ENCODE data around the gene ANKS1A.

Gene ANKS1A

DNA sequence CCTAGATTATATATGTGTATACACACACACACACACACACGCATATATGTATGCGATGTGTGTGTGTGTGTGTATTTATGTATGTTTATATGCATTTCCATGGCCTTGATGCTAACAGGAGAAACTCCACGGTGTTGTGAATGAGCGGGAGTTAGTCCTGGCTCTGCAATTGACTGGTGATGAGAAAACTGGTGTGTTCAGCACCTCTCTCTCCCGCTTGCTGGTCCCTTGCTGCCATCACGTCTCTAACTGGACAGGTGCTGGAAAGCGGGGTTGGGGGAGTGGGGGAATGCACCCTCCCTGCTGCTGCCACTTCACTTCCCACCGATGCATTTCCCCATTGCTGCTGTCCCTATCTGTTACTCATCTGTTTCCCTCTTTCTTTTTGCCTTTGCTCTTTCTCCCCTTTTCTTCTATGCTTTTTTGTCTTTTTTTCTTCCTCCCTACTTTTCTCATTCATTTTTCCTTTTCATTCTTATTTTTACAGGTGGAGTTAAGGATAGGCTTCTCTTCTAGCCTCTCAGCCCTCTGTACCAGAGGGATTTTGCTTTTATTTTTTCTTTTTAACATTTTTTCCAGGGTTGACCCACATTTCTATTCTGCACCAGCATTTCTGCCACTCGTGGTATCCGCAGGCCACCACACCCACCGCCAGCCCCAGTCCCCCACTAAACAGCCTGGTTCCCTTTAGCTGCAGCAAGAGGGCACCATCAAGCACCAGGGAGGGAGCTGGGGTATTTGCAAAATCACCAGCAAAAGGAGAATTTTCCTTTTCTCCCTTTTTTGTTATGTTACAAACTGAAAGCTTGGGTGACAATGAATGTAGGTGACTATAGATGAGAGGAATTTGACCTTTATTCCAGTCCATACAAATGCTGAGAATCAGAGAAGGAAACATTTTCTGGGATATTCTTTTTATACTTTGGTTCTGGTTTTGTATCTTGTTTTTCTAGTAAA lies 136.5 kb downstream of the ANKS1A start:
- no peak for DNase-seq (ENCODE audit: low spot score)

DNA sequence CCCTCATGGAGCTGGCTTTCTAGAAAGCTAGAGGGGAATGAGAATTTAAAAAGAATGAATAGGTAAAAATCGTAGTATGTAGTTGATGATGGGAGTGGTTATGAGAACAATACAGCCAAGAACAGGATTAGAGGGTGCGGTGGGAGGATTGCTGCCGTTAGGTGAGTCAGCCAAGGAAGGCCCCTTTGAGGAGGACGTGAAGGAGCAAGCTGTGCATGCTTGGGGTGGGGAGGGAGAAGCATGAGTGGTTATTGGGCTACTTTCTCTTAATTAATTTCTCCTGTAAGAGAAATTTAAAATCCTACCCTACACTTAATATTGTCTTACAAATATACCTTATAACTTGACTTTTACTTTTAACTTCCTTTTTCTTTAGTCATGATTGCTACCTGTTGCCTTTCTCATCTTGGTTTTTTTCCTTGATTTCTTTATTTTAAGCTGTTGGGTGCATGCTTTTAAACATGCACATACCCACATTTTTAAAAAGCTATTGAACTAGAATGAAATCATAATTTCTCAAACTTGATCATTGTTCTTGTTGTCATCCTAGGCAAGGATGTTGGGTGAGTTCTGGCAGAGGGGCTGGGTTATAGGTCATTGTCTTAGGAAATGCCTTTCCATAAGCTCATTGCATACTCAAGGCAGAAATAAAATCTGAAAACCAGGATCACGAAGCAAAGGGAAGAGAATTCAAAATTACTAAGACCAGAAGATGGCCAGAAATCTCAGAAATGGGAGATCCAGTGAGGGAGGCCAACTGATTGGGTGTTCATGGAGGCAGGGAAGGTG lies 137.6 kb downstream of the ANKS1A start:
- peak; percentile 41 for DNase-seq (ENCODE audit: low spot score)

DNA sequence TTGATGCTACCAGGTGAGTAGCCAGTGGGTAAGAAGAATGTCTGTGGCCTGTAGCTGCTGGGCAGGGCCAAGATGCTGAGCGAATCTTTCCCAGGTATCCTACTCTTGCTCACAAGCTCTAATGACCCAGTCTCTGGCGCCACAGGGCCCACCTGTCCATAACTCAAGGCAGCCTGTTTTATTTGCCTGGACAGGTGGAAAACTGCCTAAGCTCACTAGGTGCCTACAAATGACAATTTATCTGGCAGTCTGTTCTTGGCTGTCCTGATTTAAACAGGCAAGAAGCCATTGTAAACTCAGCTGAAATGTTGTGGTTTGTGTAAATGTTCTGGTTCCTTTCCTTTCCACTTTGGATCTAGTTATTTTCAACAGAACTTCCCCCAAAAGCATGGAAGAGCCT lies 138.8 kb downstream of the ANKS1A start:
- DNase-seq (ENCODE audit: low spot score): no peak

DNA sequence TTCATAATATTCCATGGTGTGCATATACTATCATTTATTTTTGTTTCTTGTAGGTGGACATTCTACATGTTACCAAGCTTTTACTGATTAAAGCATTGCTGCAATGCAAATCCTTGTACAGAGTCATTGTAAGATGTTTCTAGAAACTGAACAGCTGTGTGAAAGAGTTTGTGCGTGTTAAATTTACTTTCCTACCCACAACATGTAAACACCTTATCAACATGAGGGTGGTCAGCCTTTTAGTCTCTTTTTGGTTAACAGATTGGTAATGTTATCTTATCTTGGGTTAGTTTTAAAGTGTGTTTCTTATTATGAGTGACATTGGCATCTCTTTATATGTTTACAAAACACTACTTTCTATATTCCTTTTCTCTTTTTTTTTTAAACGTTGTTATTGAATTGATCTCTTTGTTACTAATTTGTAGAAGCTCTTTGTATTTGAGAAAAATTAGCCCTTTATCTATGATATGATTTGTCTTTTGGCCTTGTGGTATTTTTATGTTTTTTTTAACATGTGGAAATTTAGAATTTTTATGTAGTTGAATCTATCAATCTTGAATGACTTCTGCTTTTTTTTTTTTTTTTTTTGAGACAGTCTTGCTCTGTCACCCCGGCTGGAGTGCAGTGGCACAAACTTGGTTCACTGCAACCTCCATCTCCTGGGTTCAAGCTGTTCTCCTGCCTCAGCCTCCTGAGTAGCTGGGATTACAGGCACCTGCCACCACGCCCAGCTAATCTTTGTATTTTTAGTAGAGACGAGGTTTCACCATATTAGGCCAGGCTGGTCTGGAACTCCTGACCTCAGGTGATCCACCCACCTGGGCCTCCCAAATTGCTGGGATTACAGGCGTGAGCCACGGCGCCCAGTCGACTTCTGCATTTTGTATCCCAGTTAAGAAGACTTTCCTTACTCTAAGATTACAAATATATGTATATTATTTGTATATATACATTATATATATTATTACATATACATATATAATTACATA lies 140.0 kb downstream of the ANKS1A start:
- DNase-seq (ENCODE audit: low spot score): no peak

DNA sequence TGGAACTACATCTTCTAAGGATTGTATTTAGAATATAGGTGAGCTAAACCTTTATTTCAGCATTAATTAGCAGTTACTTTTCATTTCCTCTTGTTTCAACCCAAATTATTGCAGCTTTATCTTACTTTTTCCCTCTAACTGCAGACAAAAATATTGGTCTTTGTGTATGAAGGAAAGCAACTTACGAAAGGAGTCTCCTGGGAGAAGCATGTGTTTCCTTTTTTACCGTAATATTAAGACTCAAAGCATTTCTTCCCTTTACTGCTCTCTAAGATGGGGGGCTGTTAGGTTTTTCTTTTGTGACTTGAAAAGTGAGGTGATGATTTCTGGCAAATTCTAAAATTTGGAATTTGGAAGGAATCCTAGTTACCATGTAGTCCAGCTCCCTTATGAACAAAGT lies 141.0 kb downstream of the ANKS1A start:
- DNase-seq (ENCODE audit: low spot score): no peak

DNA sequence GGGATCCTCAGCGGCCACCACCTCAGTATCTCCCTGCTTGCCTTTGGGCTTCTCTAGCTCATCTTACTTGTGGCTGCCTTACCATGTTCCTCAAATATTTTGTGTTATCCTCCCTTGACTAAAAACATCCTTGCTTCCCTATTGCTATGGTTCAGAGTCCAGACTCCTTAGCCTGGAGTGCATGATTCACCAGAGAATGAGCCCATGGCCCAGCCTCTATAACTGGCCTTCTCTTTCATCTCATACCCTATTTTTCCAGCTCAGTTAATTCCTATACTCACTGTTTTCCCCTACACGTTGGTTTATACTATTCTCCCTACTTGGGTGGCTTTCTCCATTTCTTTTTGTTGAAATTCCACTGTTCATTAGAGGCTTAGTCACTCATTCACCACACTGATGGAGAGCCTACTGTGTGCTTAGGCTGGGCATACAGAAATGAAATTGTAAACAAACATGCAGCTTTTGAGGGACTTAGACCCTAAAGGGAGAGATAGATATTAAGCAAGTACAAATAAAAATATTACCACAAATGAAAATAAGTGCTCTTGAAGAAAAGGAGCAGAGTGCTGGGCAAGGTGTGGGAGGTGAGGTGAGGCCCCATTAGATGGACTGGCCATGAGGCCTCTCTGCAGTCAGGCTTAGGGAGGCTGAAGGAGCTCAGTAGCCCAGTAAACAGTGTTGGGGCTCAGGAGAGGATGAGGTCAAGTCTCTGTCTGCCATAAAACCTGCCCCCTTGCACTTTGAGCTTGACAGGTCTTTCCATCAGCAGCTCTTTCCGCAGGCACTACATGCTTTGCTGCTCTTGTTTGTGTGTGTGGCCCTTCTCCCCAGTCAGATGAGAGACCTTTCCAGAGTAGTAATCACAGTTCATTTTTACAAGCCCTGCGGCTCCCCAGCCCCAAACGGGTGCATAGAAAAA lies 142.8 kb downstream of the ANKS1A start:
- DNase-seq (ENCODE audit: low spot score): no peak

DNA sequence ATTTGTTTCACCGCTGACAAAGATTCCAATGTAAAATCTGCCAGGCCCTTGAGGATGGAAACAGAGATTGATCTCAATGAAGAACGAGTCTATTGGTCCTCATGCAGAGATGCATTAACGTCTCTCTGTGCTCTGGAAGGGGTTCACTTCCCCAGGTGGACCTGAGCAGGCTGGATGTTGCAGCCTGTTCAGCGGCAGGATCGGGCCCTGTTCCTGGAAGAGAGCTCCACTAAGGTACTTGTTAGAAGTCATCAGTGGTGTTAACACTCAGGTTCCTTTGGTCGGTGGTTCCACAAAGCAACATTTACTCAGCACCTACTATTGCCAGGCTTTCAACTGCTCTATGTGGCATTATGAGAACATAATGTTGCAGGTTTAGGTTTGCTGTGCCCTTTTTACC lies 144.6 kb downstream of the ANKS1A start:
- no peak for DNase-seq (ENCODE audit: low spot score)

DNA sequence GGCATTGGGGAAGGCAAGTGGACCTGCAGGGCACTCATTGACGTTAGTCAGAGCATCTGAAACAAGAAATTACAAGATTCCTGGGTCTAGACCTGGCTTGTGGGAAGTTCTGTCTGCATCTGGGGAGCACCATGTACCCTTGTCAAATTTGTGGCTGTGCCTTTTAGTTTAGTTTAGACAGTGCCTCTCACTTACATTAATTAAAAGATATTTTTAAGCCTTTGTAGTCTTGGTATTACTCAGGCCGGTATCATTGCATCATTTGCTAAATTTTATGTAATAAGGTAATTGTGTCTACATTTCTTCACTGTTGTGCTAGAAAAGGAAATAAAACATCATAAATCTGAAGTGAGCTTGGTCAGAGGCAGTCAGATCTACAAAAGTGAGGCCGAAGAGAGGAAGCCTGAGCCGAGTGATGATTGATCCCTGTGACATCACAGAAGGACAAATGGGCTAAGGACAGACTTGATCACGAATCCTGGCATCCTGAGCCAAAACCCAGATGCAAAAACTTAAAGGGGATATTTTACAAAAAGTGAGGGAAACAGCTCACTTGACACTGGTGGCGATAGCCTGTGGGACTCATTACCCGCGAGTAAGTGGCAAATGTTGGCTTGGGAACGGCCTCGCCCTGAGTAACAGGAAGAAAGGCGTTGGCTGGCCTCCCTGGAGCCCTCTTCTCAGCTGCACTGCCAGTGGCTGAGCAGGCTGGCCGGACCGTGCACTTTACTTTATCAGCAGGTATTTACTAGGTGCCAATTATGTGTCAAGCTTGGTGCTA lies 145.5 kb downstream of the ANKS1A start:
- DNase-seq (ENCODE audit: low spot score): no peak

DNA sequence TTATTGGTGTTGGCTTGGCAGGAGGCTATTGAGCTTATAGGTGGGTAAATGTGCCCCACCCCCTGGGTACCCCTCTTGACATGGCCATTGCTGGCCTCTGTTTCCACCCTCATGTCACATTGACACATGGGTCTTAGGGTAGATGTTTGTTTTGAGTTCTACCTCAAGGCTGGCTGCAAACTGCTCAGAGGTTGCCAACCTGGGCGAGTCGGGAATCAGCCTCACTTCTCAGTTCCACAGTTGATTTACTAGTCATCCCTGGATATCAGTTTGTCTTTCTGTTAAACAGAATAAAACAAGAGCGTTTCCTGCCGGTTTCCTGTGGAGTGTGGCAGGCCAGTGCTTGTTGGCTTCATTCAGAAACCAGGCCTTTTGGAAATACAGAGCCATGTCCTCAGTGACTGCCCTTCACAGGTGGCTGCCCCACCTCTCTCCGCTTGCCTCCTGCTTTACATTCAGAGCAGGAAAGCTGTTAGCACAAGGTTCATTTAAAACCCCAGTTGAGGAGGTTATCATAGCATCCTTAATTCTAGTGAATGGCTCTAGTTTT lies 146.5 kb downstream of the ANKS1A start:
- DNase-seq (ENCODE audit: low spot score): no peak

DNA sequence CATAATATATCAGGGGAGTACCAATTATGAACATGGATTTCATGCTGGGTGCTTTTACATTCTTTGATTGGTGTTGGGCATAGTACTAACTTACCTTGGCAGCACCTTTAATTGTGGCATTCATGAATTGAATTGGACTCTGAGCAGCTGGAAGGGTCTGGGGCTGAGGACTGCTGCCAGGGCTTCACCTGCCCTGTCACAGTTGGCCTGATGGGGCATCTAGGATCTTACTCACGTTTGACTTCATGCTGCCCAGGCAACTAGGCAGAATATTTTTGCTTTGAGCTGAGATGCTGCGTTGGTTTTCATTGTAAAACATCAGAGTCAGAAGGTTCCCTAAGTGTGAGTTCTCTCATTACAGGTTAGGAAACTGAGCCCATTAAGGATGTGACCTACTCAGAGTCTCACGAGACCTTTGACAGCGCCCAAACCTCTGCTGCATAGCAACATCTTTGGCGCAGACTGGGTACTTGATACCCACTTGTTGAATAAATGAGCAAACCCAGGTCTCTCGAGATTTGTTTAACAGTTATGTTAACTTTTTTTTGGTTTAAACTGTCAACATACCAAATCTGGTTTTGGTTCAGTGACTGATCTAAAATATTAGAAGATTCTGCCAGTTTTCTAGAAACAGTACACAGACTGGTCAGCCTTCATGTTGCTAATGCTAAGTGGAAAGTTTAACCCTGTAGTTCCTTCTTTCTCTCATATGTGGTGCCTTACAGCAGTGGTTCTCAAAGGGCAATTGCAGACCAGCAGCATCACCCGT lies 147.2 kb downstream of the ANKS1A start:
- DNase-seq (ENCODE audit: low spot score): no peak

DNA sequence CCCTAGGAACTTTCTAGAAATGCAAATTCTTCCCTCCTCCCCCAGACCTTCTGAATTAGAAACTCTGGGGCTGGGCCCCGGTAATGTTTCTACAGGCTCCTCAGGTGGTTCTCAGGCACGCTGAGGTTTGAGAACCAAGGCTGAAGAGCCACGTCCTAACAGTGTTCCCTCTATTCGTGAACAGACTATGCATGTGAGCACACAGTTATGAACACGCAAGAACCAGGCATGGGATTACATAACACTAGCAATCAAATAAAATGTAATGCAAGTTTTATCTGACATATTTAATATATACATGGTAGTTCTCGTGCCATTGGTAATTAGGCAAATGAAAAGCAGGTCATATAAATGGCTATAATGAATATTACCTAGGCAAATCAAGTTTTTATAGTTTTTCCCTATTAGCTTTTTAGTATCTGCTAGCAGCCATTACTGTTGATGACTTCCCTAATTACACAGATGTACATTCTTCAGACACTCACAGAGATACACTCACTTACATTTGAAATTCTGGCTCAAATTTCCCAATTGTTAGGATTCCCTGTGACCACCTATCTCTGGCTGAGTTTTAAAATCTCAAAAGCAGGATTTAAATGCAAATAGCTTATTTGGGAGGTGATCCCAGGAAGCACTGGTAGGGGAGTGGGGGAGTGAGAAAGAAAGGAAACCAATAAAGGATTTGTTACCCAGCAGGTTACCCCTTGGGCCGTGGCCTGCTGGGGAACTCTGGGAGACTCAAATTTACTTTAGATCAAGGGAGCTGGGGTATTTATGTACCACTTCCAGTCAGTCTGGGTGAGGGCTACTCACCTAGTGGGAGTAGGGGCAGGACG lies 148.0 kb downstream of the ANKS1A start:
- no peak for DNase-seq (ENCODE audit: low spot score)

DNA sequence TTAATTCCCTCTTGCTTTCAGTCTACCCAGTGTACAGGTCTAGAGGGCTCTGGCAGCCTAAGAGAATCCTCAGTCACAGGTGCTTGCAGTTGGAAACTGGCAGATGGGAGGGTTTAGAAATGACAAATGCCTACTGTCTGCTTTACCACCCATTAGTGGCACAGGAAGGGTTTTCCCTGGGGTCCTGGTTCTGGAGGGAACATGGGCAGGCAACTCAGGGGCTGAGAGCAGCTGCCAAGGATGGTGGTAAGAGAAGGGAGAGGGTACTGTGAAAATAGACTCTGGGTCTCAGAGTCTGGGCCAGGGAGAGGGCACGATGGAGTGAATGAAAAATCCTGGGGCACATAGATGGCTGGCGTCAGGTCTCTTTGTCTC lies 148.6 kb downstream of the ANKS1A start:
- DNase-seq (ENCODE audit: low spot score): no peak

DNA sequence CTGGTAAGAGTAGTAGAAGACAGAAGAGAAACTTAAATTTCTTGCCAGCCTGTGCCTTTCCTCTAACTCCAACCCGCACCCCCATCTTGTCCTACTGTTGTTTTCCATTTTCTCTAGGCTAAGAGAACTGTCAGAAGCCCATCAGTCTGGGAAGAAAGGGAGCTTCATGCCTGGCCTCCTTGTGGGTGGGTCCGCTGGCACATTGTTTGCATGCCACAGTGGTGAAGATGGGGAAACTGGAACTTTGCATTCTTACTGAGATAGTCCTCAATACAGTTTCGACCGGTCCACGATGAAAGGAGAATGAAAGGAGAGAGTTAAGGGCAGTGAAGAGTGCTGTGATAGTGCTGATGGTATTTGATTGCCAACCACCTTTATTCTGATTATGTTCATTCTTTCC lies 149.0 kb downstream of the ANKS1A start:
- DNase-seq (ENCODE audit: low spot score): no peak

DNA sequence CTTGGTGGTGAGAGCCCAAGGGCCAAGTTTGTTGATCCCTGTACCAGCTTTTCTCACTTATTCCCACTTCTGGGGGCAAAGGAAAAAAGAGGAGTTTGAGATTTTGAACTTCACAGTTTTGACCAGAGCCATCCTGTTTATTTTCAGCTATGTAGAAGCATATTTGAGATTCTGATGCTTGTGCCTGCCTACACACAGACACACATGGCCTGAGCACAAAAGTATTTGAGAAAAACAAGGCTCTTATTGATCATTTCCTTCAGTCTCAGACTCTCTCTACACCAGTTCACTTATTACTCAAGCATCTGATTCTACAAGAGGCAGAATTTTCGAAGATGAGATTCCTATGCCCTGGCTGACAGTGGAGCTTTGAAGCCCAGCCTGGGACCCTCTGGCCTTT lies 151.3 kb downstream of the ANKS1A start:
- no peak for DNase-seq (ENCODE audit: low spot score)

DNA sequence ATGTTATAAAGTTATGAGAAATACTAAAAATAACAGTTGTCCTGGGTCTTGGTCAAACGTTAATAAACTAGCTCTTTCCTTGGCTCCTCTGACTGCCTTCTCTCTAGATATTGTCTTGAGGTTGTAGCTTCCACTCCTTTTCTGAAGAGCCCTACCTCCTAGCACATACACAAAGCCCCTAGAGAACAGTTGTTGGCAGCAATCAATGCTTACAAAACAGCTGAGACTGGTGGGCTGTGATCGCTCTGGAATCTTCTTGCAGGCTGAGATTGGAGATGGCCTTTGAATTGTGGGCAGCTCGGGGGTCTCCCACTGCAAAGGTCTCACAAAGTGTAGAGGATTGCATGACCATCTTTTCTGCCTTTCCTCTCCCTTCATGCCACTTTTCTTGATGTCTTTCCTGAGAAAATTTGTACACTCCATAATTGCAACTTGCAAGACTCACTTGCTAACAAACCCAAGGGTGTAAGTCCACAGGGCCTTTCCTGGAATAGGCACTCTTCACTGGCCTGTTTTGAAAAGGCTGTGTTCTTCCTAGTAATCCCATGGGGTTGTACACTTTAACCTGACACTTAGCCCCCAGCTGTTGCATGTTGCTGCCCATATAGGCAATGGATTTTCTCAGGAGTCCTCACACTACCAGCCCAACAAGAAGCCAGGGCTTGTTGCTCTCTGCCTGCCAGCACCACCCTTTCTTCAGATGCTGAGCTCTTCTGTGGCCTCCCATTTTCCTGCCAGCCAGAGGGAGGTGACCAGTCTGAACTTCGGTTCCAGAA lies 152.2 kb downstream of the ANKS1A start:
- no peak for DNase-seq (ENCODE audit: low spot score)

DNA sequence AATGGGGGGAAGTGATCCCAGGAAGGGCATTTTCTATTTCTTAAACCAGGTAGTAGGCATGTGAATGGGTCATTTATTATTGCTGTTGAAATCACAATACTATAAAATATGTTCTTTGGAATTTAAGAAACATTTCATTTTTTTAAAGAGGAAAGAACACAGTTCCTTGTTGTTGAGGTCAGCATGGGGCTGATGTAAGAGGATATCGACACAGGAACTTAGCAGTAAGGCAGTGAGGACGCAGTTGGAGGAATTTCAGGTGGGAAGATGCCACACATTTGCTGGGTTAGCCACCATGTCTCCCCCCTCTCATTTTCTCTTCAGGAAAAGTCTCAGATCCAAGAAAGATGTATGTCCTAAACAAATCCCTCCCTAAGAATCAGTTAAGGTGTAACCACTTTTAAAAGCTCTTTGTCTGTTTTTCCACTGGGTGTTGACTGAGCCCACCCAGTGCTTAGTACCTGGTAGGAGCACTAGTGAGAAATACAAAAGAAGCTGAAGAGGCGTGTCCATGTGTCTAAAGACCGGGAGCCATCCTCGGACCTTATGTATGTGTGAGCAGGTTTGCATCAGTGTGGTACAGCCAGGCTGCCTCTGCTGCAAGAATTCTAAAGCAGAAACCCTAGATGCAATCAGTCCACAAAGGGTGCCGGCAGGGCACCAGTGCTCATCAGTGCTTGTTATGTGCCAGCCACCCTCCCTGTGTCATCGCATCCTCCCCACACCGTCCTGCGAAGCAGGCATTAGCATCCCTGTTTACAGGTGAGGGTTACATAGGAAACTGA lies 153.2 kb downstream of the ANKS1A start:
- no peak for DNase-seq (ENCODE audit: low spot score)

All from LoVo (cell line).